ENCODE measurements around the gene HOTAIR. TPM values are rescaled to one million over a fixed set of nuclear protein-coding genes. Genes with fewer than 3 reads are reported as not detected.

HOTAIR gene
- polyA plus RNA-seq, 1 donor from 2014 or later, result not detected

GRCh38 chr12:54022960-54023884, 48.5 kb upstream of the HOTAIR start:
- Histone ChIP-seq H3K79me2 (replicated peaks; ENCODE audit: insufficient read depth, low read length) (no peaks in the 10 kb centered on the region), H3K4me2 (ENCODE audit: low read length) (no peak overlapping the region), H3K27me3 (ENCODE audit: insufficient read depth, low read depth, low read length) (peaks cover 99% of the 10 kb centered on the region)

More at GRCh38 chr12:54022960-54023884, 48.5 kb upstream of the HOTAIR start:
- H3K9ac ChIP-seq (ENCODE audit: low read length), result no peak overlapping the region
- no peaks in the 10 kb centered on the region for H3F3A ChIP-seq (ENCODE audit: insufficient read depth, low read length, poor library complexity, severe bottlenecking)
- no peaks in the 10 kb centered on the region for H3K9me3 ChIP-seq (ENCODE audit: low read length)
- H3K4me3 ChIP-seq (ENCODE audit: low read length), result no peak overlapping the region
- H2AFZ ChIP-seq (ENCODE audit: low read depth, low read length), result no peak overlapping the region
- no peaks in the 10 kb centered on the region for H3K36me3 ChIP-seq (ENCODE audit: insufficient read depth, low read length)
- no peaks in the 10 kb centered on the region for H3K9me2 ChIP-seq (ENCODE audit: insufficient read depth, low read length)
- H3K27ac ChIP-seq (ENCODE audit: low read length), result no peak overlapping the region
- TF ChIP-seq RAD21 (conservative IDR thresholded peaks at IDR 0.05) (no peak), REST (IDR thresholded peaks at IDR 0.05; ENCODE audit: borderline replicate concordance) (no peak), POLR2AphosphoS5 (IDR thresholded peaks at IDR 0.05) (no peak), MXI1 (conservative IDR thresholded peaks at IDR 0.05; ENCODE audit: poor library complexity, severe bottlenecking) (no peak), SMC3 (conservative IDR thresholded peaks at IDR 0.05; ENCODE audit: poor library complexity) (no peak), EZH2 (IDR thresholded peaks at IDR 0.05; ENCODE audit: borderline replicate concordance, insufficient read depth, low read length, poor library complexity, severe bottlenecking) (no peak), TAF1 (IDR thresholded peaks at IDR 0.05; ENCODE audit: low read depth) (no peak), EP300 (conservative IDR thresholded peaks at IDR 0.05; ENCODE audit: poor library complexity, severe bottlenecking) (no peak), CTCF (IDR thresholded peaks at IDR 0.05; ENCODE audit: poor library complexity, severe bottlenecking) (no peak)
- no peaks in the 10 kb centered on the region for H4K20me1 ChIP-seq (ENCODE audit: insufficient read depth)
